Measurements from ENCODE around the gene ZBTB20. TPM values are rescaled to one million over a fixed set of nuclear protein-coding genes. Genes with fewer than 3 reads are reported as not detected.

ZBTB20 gene
- total RNA-seq, 1 experiment from 2014 or later: 3.7 TPM

- Histone ChIP-seq H3K9me2 (replicated peaks; ENCODE audit: low read length) (no peaks in the 10 kb centered on the region), H3F3A (ENCODE audit: low read length, unreplicated experiment) (no peaks in the 10 kb centered on the region), H3K4me3 (ENCODE audit: low read length) (no peak overlapping the region), H3K4me2 (ENCODE audit: low read length) (no peak overlapping the region), H3K4me1 (ENCODE audit: insufficient read depth, low read length) (no peaks in the 10 kb centered on the region), H3K36me3 (ENCODE audit: low read depth, low read length) (no peaks in the 10 kb centered on the region), H3K9me3 (ENCODE audit: low read length) (no peaks in the 10 kb centered on the region), H3K27ac (ENCODE audit: low read length) (no peak overlapping the region), H3K9ac (ENCODE audit: low read length) (no peak overlapping the region), H3K79me2 (ENCODE audit: low read length) (no peaks in the 10 kb centered on the region), H2AFZ (ENCODE audit: low read length) (no peak overlapping the region), H4K20me1 (ENCODE audit: low read length) (no peaks in the 10 kb centered on the region), H3K27me3 (ENCODE audit: low read length) (no peaks in the 10 kb centered on the region)
- POLR2A ChIA-PET (ENCODE audit: unreplicated experiment): no interaction called here
- DNase-seq: no peak
- no peak for TF ChIP-seq EZH2phosphoT487 (IDR thresholded peaks at IDR 0.05; ENCODE audit: borderline replicate concordance, low read length)
- TF ChIP-seq, protein P1, sequence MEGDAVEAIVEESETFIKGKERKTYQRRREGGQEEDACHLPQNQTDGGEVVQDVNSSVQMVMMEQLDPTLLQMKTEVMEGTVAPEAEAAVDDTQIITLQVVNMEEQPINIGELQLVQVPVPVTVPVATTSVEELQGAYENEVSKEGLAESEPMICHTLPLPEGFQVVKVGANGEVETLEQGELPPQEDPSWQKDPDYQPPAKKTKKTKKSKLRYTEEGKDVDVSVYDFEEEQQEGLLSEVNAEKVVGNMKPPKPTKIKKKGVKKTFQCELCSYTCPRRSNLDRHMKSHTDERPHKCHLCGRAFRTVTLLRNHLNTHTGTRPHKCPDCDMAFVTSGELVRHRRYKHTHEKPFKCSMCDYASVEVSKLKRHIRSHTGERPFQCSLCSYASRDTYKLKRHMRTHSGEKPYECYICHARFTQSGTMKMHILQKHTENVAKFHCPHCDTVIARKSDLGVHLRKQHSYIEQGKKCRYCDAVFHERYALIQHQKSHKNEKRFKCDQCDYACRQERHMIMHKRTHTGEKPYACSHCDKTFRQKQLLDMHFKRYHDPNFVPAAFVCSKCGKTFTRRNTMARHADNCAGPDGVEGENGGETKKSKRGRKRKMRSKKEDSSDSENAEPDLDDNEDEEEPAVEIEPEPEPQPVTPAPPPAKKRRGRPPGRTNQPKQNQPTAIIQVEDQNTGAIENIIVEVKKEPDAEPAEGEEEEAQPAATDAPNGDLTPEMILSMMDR (conservative IDR thresholded peaks at IDR 0.05; ENCODE audit: low read depth, low read length): no peak
- CTCF ChIA-PET: no interaction called here
- intact Hi-C loops (cut with micrococcal nuclease): no loop called here
- BruUV-seq (replicated peaks): no TSS peak
- ATAC-seq: peak; percentile 58
Observed at GRCh38 chr3:114941626-114942309, 205.3 kb downstream of the ZBTB20 start.

DNA sequence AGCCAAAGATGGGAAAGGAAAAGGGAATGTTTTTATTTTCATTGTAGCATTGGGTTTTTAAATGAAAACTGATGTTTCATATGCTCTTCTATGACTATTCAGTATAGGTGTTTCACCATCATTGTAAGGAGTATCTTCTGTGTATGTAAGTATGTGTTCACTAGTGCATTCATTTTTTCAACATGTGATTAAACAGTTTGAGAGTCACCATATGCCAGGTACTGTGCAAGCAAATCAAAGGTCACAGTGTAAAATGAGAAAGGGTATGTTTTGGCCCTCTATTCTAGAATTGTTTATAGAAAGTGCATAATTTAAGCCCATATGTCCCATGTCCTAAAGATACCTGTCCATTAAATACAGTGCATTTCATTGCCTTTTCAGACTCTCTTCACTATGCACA is 207.2 kb downstream of the ZBTB20 start:
- Histone ChIP-seq H3K27me3 (ENCODE audit: low read length) (no peaks in the 10 kb centered on the region), H3K79me2 (ENCODE audit: low read length) (no peaks in the 10 kb centered on the region), H3K9ac (ENCODE audit: low read length) (no peak overlapping the region), H2AFZ (ENCODE audit: low read length) (no peak overlapping the region), H3K9me3 (ENCODE audit: low read length) (no peaks in the 10 kb centered on the region), H3K27ac (ENCODE audit: low read length) (no peak overlapping the region), H3F3A (ENCODE audit: low read length, unreplicated experiment) (no peaks in the 10 kb centered on the region), H3K9me2 (replicated peaks; ENCODE audit: low read length) (no peaks in the 10 kb centered on the region), H3K4me1 (ENCODE audit: insufficient read depth, low read length) (no peaks in the 10 kb centered on the region), H3K4me2 (ENCODE audit: low read length) (no peak overlapping the region), H4K20me1 (ENCODE audit: low read length) (no peaks in the 10 kb centered on the region), H3K36me3 (ENCODE audit: low read depth, low read length) (no peaks in the 10 kb centered on the region), H3K4me3 (ENCODE audit: low read length) (no peak overlapping the region)
- ChIA-PET CTCF (no interaction called here), POLR2A (ENCODE audit: unreplicated experiment) (no interaction called here)
- BruUV-seq (replicated peaks): no TSS peak
- TF ChIP-seq EZH2 (IDR thresholded peaks at IDR 0.05; ENCODE audit: low read length, unreplicated experiment): no peak
- TF ChIP-seq, protein P1 (conservative IDR thresholded peaks at IDR 0.05; ENCODE audit: low read depth, low read length): no peak
- no peak for TF ChIP-seq EZH2phosphoT487 (IDR thresholded peaks at IDR 0.05; ENCODE audit: borderline replicate concordance, low read length)
- no peak for DNase-seq
- intact Hi-C loops (cut with micrococcal nuclease): no loop called here
- ATAC-seq: no peak

- H3K9me2 ChIP-seq (replicated peaks; ENCODE audit: low read length): no peaks in the 10 kb centered on the region
- no peak for ATAC-seq
- no peak for DNase-seq
- intact Hi-C loops (cut with micrococcal nuclease): no loop called here
- H3K27me3 ChIP-seq (ENCODE audit: low read length): no peaks in the 10 kb centered on the region
- no peak overlapping the region for H3K9ac ChIP-seq (ENCODE audit: low read length)
- TF ChIP-seq EZH2 (IDR thresholded peaks at IDR 0.05; ENCODE audit: low read length, unreplicated experiment) (no peak), EZH2phosphoT487 (IDR thresholded peaks at IDR 0.05; ENCODE audit: borderline replicate concordance, low read length) (no peak)
- TF ChIP-seq, protein P1 (conservative IDR thresholded peaks at IDR 0.05; ENCODE audit: low read depth, low read length): no peak
- H3K36me3 ChIP-seq (ENCODE audit: low read depth, low read length): no peaks in the 10 kb centered on the region
- ChIA-PET CTCF (no interaction called here), POLR2A (ENCODE audit: unreplicated experiment) (no interaction called here)
- BruUV-seq (replicated peaks): no TSS peak
- H3K4me1 ChIP-seq (ENCODE audit: insufficient read depth, low read length): no peaks in the 10 kb centered on the region
- H2AFZ ChIP-seq (ENCODE audit: low read length): no peak overlapping the region
- no peaks in the 10 kb centered on the region for H3F3A ChIP-seq (ENCODE audit: low read length, unreplicated experiment)
- no peak overlapping the region for H3K4me2 ChIP-seq (ENCODE audit: low read length)
- H3K9me3 ChIP-seq (ENCODE audit: low read length): no peaks in the 10 kb centered on the region
- H3K4me3 ChIP-seq (ENCODE audit: low read length): no peak overlapping the region
- H4K20me1 ChIP-seq (ENCODE audit: low read length): no peaks in the 10 kb centered on the region
- H3K79me2 ChIP-seq (ENCODE audit: low read length): no peaks in the 10 kb centered on the region
- no peak overlapping the region for H3K27ac ChIP-seq (ENCODE audit: low read length)
Observed at GRCh38 chr3:114933407-114933806, 213.7 kb downstream of the ZBTB20 start.

Measured in PC-3 (cell line).